Calu3 (cell line): ENCODE data around the gene ACER1. TPM values are rescaled to one million over a fixed set of nuclear protein-coding genes. Genes with fewer than 3 reads are reported as not detected.
"Not testable (repeated sequence)": the region's sequence is repeated elsewhere in the genome, so short reads cannot be mapped to it uniquely, and the experiment has no call there.

Experiments
- BruUV-seq: library from RNA; stranded (reverse); fragments of 400-500 nt; replicated peaks from 2 replicates; lab custom pipeline; 2021; lab: Mats Ljungman, UMichigan
- CTCF ChIA-PET: fragments of 300-600 bp; sonication (Branson Sonifier 250); formaldehyde crosslinking; loops from one replicate; lab custom pipeline; 2022; ENCODE audit warnings: antibody characterized with exemption; lab: Charles Lee
- DNase-seq: peaks from one replicate; pipeline ENCODE4 v3.0.0; 2022
- H3K27ac Mint-ChIP-seq: one replicate; pipeline ENCODE4 v1.8.0; 2022; ENCODE audit warnings: mixed read lengths; ENCODE audit not compliant: unreplicated experiment
- H3K27me3 Mint-ChIP-seq: one replicate; pipeline ENCODE4 v1.8.0; 2022; ENCODE audit warnings: mixed read lengths; ENCODE audit not compliant: unreplicated experiment
- H3K36me3 Mint-ChIP-seq: one replicate; pipeline ENCODE4 v1.8.0; 2022; ENCODE audit warnings: mild to moderate bottlenecking, moderate library complexity, mixed read lengths; ENCODE audit not compliant: insufficient read depth, unreplicated experiment
- H3K4me1 Mint-ChIP-seq: one replicate; pipeline ENCODE4 v1.8.0; 2022; ENCODE audit warnings: mild to moderate bottlenecking, low read depth, mixed read lengths; ENCODE audit not compliant: unreplicated experiment
- H3K4me3 Mint-ChIP-seq: one replicate; pipeline ENCODE4 v1.8.0; 2022; ENCODE audit warnings: mild to moderate bottlenecking, low read depth, moderate library complexity, mixed read lengths; ENCODE audit not compliant: unreplicated experiment
- H3K9me3 Mint-ChIP-seq: one replicate; pipeline ENCODE4 v1.8.0; 2022; ENCODE audit warnings: low read depth, mixed read lengths; ENCODE audit not compliant: unreplicated experiment
- CTCF ChIP-seq: fragments of 200-600 bp; IDR thresholded peaks from one replicate; pipeline ENCODE4 v1.8.0; 2022; ENCODE audit warnings: antibody characterized with exemption; ENCODE audit not compliant: unreplicated experiment
- intact Hi-C: fragments of 100-400 bp; cut with micrococcal nuclease; formaldehyde crosslinking; loops from one replicate; pipeline ENCODE4 v1.10.0; 2022; ENCODE audit not compliant: unreplicated experiment
- total RNA-seq: library from RNA; stranded (reverse); gene quantifications from 2 replicates; pipeline ENCODE4 v1.2.3, GENCODE V29; 2022

Gene ACER1
- total RNA-seq, 1 experiment from 2014 or later: not detected

GRCh38 chr19:6318772-6319171 is 14.6 kb downstream of the ACER1 start:
- DNase-seq: no peak
- intact Hi-C loops: no loop called here
- no peaks in the 10 kb centered on the region for H3K4me1 Mint-ChIP-seq
- H3K27me3 Mint-ChIP-seq: peaks cover 21% of the 10 kb centered on the region
- H3K4me3 Mint-ChIP-seq: no peak overlapping the region
- no peak for TF ChIP-seq CTCF
- no TSS peak for BruUV-seq
- no peak overlapping the region for H3K27ac Mint-ChIP-seq
- CTCF ChIA-PET: interaction anchor here (1.8 kb wide), 1 partner anchor 10 kb away, joined by 4 read pairs; no protein-coding TSS in a partner anchor
- H3K36me3 Mint-ChIP-seq: no peaks in the 10 kb centered on the region
- no peaks in the 10 kb centered on the region for H3K9me3 Mint-ChIP-seq

GRCh38 chr19:6315646-6316045 is 17.8 kb downstream of the ACER1 start:
- CTCF ChIA-PET, BruUV-seq, H3K36me3 Mint-ChIP-seq, H3K4me1 Mint-ChIP-seq, DNase-seq, H3K27ac Mint-ChIP-seq, H3K4me3 Mint-ChIP-seq, H3K9me3 Mint-ChIP-seq, intact Hi-C loops: not testable (repeated sequence)
- peaks cover 21% of the 10 kb centered on the region for H3K27me3 Mint-ChIP-seq

- Mint-ChIP-seq H3K9me3 (no peaks in the 10 kb centered on the region), H3K27ac (no peak overlapping the region), H3K27me3 (peaks cover 27% of the 10 kb centered on the region), H3K4me1 (no peaks in the 10 kb centered on the region), H3K4me3 (no peak overlapping the region), H3K36me3 (no peaks in the 10 kb centered on the region)
- intact Hi-C loops: no loop called here
- no peak for DNase-seq
- TF ChIP-seq CTCF: no peak
- CTCF ChIA-PET: no interaction called here
- BruUV-seq: no TSS peak
Observed at GRCh38 chr19:6313398-6313969, 19.9 kb downstream of the ACER1 start.

GRCh38 chr19:6312018-6312417 is 21.4 kb downstream of the ACER1 start:
- no peaks in the 10 kb centered on the region for H3K9me3 Mint-ChIP-seq
- no peaks in the 10 kb centered on the region for H3K36me3 Mint-ChIP-seq
- no peak for DNase-seq
- no peak overlapping the region for H3K4me3 Mint-ChIP-seq
- H3K27me3 Mint-ChIP-seq: peaks cover 32% of the 10 kb centered on the region
- no TSS peak for BruUV-seq
- H3K27ac Mint-ChIP-seq: no peak overlapping the region
- CTCF ChIA-PET: no interaction called here
- no peaks in the 10 kb centered on the region for H3K4me1 Mint-ChIP-seq
- TF ChIP-seq CTCF: no peak
- intact Hi-C loops: no loop called here

GRCh38 chr19:6298413-6298812 is 35.0 kb downstream of the ACER1 start:
- TF ChIP-seq CTCF: no peak
- DNase-seq: no peak
- Mint-ChIP-seq H3K27ac (no peak overlapping the region), H3K27me3 (peaks cover 6% of the 10 kb centered on the region), H3K4me3 (no peak overlapping the region), H3K9me3 (no peaks in the 10 kb centered on the region), H3K4me1 (no peaks in the 10 kb centered on the region), H3K36me3 (no peaks in the 10 kb centered on the region)
- CTCF ChIA-PET: interaction anchor here (0.7 kb wide), 1 partner anchor 991 kb away, joined by 6 read pairs; no protein-coding TSS in a partner anchor
- BruUV-seq: no TSS peak
- intact Hi-C loops: loop anchor here (2.0 to 10.0 kb wide), 3 partner anchors 84 to 171 kb away; no protein-coding TSS in a partner anchor
